Right lung (tissue), 5 donors: ENCODE measurements around the gene FREM2. TPM values are rescaled to one million over a fixed set of nuclear protein-coding genes. Genes with fewer than 3 reads are reported as not detected.

Source experiments
- DNase-seq, 2 donors: peaks; one replicate each; pipeline ENCODE4 v3.0.0-alpha.2; 2013
- polyA plus RNA-seq, 5 donors: library from polyadenylated mRNA; unstranded; fragments of 120-200 nt; gene quantifications; one replicate each; pipeline versions ENCODE4 v1.2.1 to v1.2.3, GENCODE V29; 2013; ENCODE audit warnings: inconsistent platforms in 1 of 5, low replicate concordance in 1 of 5; ENCODE audit not compliant: insufficient read length in 5 of 5, insufficient read depth in 1 of 5

Gene FREM2
- polyA plus RNA-seq, 5 donors, result 21.2 to 51.1 (median 41.9) TPM

DNA sequence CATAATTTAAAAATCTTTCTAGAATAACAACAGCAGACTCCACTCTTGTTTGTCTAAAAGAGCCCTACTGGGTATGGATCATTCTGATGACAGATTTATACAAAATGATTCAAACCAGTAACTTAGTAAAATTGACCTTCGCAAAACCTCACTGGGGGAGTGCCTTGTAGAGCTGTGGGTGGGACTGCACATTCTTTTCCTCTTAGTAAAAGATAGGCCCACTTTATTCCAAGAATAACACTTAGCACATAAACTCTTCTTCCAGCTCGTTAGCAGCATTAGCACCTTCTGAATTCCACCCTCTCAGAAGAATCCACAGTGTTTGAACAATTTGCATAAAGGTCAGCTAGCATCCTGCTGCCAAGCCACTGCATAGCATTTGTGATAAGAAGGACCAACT, 196.9 kb downstream of the FREM2 start:
- DNase-seq, result no peak

GRCh38 chr13:38888309-38888708, 201.4 kb downstream of the FREM2 start:
- no peak for DNase-seq

- no peak for DNase-seq
These were observed 208.2 kb downstream of the FREM2 start for GRCh38 chr13:38895075-38895474.

GRCh38 chr13:38897521-38897920, 210.6 kb downstream of the FREM2 start:
- no peak for DNase-seq

DNA sequence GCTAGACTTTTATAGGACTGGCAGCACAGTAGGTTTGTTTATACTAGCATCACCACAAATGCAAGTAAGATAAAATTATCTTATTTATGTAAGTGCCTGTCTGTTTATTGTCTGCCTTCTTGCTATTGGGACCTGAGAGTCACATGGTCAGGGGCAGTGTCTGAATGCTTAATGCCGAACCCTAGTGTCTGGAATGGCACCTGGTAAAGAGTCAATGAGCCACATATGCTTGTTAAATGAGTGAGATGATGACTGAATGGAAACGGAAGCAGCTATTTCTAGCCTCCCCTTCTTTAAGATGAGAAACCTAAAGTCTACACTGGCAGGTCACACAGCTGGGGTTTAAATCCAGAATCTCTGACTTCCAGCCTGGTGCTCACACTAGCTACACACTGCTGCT, 211.6 kb downstream of the FREM2 start:
- DNase-seq, result no peak

GRCh38 chr13:38899571-38899970, 212.7 kb downstream of the FREM2 start:
- no peak for DNase-seq

- DNase-seq, result no peak
These were observed 213.3 kb downstream of the FREM2 start for GRCh38 chr13:38900188-38900587.

GRCh38 chr13:38902551-38902950, 215.7 kb downstream of the FREM2 start:
- no peak for DNase-seq

DNA sequence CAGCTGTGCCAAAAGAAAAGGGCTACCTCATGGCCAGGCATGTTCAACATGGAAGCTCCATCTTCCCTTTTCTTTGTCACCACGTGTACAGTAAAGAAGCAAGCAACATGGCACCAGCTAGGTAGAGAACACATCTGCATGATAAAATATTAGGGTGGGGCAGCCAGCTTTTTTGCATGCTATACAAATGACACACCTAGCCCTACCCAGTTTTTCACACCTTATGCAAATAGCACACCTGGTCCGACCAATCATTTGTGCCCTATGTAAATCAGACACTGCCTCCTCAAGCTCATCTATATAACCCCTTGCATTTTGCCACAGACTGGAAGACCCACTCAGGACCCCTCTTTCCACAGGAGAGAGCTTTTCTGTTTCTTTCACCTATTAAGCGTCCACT, 218.2 kb downstream of the FREM2 start:
- no peak for DNase-seq

DNA sequence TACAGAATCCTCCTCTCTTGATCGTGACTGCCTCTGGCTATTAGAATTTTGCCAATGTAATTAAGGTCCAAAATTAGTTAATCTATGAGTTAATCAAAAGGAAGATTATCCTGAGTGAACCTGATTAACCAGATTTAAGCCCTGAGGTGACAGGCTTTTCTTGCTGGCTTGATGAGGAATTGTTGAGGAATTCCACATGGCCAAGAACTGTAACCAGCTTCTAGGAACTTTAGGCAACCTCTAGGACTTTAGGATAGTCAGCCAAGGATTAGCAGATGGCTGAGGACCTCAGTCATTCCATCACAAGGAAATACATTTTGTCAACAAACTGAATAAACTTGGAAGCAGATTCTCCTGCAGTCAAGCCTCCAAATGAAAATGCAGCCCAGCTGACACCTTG, 219.0 kb downstream of the FREM2 start:
- no peak for DNase-seq

DNA sequence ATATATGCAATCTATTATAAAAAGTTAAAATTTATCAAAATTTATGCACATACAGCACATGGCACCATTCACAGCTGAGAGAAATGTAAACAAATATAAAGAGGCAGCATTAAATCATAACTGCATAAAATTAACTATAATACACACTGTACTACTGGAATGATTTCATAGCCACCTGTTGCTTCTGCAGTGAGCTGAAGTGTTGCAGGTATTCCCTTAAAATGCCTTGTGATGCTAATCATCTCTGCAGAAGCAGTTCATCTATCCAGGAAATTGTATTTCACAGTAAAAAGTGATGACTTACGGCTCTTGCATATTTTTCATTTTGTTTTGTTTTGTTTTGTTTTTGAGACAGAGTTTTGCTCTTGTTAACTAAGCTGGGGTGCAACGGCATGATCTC, 221.7 kb downstream of the FREM2 start:
- no peak for DNase-seq

DNA sequence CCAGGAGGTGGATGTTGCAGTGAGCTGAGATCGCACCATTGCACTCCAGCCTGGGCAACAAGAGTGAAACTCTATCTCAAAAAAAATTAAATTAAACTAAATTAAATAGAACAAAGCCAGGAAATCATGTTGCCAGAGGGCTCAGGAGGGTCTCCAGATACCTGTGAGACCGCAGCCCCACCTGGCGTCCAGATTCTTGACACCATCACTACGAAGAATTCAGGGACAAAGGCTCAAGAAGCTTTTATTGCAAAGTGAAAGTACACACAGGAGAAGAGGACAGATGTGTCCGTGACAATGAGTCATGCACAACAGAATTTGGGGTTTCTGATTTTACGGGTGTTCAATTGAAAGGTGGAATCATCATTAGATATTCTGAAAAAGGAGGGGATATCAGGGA, 227.2 kb downstream of the FREM2 start:
- DNase-seq, result no peak

DNA sequence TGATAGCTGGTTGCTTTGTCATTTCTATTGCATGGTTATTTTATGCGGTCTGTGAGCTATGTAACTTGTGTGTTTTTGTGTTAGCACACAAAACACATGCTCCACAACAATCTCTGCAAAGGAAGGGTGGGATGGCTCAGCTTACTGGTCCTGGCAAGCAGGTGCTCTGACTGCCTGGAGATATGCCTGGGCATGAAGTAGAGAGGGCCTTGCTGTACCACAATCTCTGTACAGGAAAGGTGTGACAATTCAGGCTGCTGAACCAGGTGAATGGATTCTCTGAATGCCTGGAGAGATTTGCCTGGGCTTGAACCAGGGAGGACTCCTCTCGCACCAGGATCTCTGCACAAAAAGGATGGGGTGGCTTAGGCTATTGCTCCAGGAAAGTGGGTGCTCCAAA, 234.2 kb downstream of the FREM2 start:
- no peak for DNase-seq

- DNase-seq, result no peak
These were observed 235.3 kb downstream of the FREM2 start for GRCh38 chr13:38922170-38922569.

- no peak for DNase-seq
These were observed 246.9 kb downstream of the FREM2 start for GRCh38 chr13:38933786-38934185.
